Neural cell (in vitro differentiated cells): ENCODE data around the gene TIRAP. TPM values are rescaled to one million over a fixed set of nuclear protein-coding genes. Genes with fewer than 3 reads are reported as not detected.

Experiments
- H2AFZ ChIP-seq: fragments of 200-600, 300-800 bp; sonication (generic), shearing (Covaris generic); 2 replicates; pipeline ENCODE4 v1.6.0; 2014; ENCODE audit warnings: low read depth, mild to moderate bottlenecking, antibody characterized with exemption, low read length, moderate library complexity
- H3F3A ChIP-seq: fragments of 200-600 bp; shearing (Covaris generic); 2 replicates; pipeline ENCODE4 v1.6.1; 2016; ENCODE audit warnings: mild to moderate bottlenecking, moderate library complexity, mixed read lengths, antibody characterized with exemption, low read length; ENCODE audit not compliant: insufficient read depth, poor library complexity, severe bottlenecking
- H3K27ac ChIP-seq: fragments of 200-600, 300-800 bp; sonication (generic), shearing (Covaris generic); 2 replicates; pipeline ENCODE4 v1.5.1; 2014; ENCODE audit warnings: mild to moderate bottlenecking, low read length, moderate library complexity
- H3K27me3 ChIP-seq: fragments of 300-800, 200-600 bp; sonication (generic), shearing (Covaris generic); 2 replicates; pipeline ENCODE4 v1.6.0; 2014; ENCODE audit warnings: mild to moderate bottlenecking, low read depth, low read length, moderate library complexity; ENCODE audit not compliant: insufficient read depth
- H3K36me3 ChIP-seq: fragments of 300-800, 200-600 bp; sonication (generic), shearing (Covaris generic); 2 replicates; pipeline ENCODE4 v1.5.1; 2014; ENCODE audit warnings: mild to moderate bottlenecking, antibody characterized with exemption, low read length, moderate library complexity; ENCODE audit not compliant: insufficient read depth
- H3K4me2 ChIP-seq: fragments of 300-800, 200-600 bp; sonication (generic), shearing (Covaris generic); 2 replicates; pipeline ENCODE4 v1.6.0; 2014; ENCODE audit warnings: mild to moderate bottlenecking, low read length
- H3K4me3 ChIP-seq: fragments of 300-800, 200-600 bp; sonication (generic), shearing (Covaris generic); 2 replicates; pipeline ENCODE4 v1.5.1; 2014; ENCODE audit warnings: mild to moderate bottlenecking, low read length, moderate library complexity
- H3K79me2 ChIP-seq: fragments of 200-600 bp; shearing (Covaris generic); replicated peaks from 2 replicates; pipeline ENCODE4 v1.6.0; 2014; ENCODE audit warnings: mild to moderate bottlenecking, low read length, moderate library complexity; ENCODE audit not compliant: insufficient read depth
- H3K9ac ChIP-seq: fragments of 300-800, 200-600 bp; sonication (generic), shearing (Covaris generic); 2 replicates; pipeline ENCODE4 v1.6.1; 2016; ENCODE audit warnings: mild to moderate bottlenecking, low read length, mixed read lengths
- H3K9me2 ChIP-seq: fragments of 200-600 bp; shearing (Covaris generic); 2 replicates; pipeline ENCODE4 v1.6.1; 2016; ENCODE audit warnings: mild to moderate bottlenecking, low read length, mixed read lengths; ENCODE audit not compliant: insufficient read depth
- H3K9me3 ChIP-seq: fragments of 200-600, 300-800 bp; sonication (generic), shearing (Covaris generic); 2 replicates; pipeline ENCODE4 v1.6.1; 2016; ENCODE audit warnings: mild to moderate bottlenecking, mixed run types, low read length, moderate library complexity, mixed read lengths
- H4K20me1 ChIP-seq: fragments of 200-600 bp; shearing (Covaris generic); 2 replicates; pipeline ENCODE4 v1.6.1; 2016; ENCODE audit warnings: mild to moderate bottlenecking, mixed run types; ENCODE audit not compliant: insufficient read depth
- CTCF ChIP-seq: fragments of 450-650 bp; IDR thresholded peaks from 2 replicates; pipeline ENCODE4 v1.5.1; 2014; ENCODE audit warnings: antibody characterized with exemption, mild to moderate bottlenecking, moderate library complexity; ENCODE audit not compliant: poor library complexity, severe bottlenecking
- EP300 ChIP-seq: fragments of 450-650 bp; conservative IDR thresholded peaks from 2 replicates; pipeline ENCODE4 v1.6.1; 2014; ENCODE audit warnings: antibody characterized with exemption, mild to moderate bottlenecking, moderate library complexity; ENCODE audit not compliant: poor library complexity, severe bottlenecking
- EZH2 ChIP-seq: fragments of 200-600, 300-800 bp; shearing (Covaris generic), sonication (generic); IDR thresholded peaks from 2 replicates; pipeline ENCODE4 v1.6.1; 2014; ENCODE audit warnings: antibody characterized with exemption, low read length, borderline replicate concordance, mild to moderate bottlenecking; ENCODE audit not compliant: insufficient read depth, poor library complexity, severe bottlenecking
- MXI1 ChIP-seq: fragments of 450-650 bp; conservative IDR thresholded peaks from 2 replicates; pipeline ENCODE4 v1.6.1; 2014; ENCODE audit warnings: antibody characterized with exemption, mild to moderate bottlenecking; ENCODE audit not compliant: poor library complexity, severe bottlenecking
- POLR2AphosphoS5 ChIP-seq: IDR thresholded peaks from 2 replicates; pipeline ENCODE4 v1.6.1; 2012
- RAD21 ChIP-seq: fragments of 450-650 bp; conservative IDR thresholded peaks from 2 replicates; pipeline ENCODE4 v1.6.1; 2014; ENCODE audit warnings: antibody characterized with exemption, mild to moderate bottlenecking, moderate library complexity
- REST ChIP-seq: IDR thresholded peaks from 2 replicates; pipeline ENCODE4 v1.6.1; 2012; ENCODE audit warnings: borderline replicate concordance
- SMC3 ChIP-seq: fragments of 450-650 bp; conservative IDR thresholded peaks from 2 replicates; pipeline ENCODE4 v1.6.1; 2014; ENCODE audit warnings: antibody characterized with exemption, mild to moderate bottlenecking, moderate library complexity; ENCODE audit not compliant: poor library complexity
- TAF1 ChIP-seq: IDR thresholded peaks from 2 replicates; pipeline ENCODE4 v1.6.1; 2012; ENCODE audit warnings: low read depth
- polyA plus RNA-seq: library from polyadenylated mRNA; depleted of rRNA; stranded (reverse); fragments of >200 nt; gene quantifications from 2 replicates; pipeline ENCODE4 v1.2.3, GENCODE V29; 2014

The TIRAP gene
- polyA plus RNA-seq, 1 donor from 2014 or later: 3.6 TPM

GRCh38 chr11:126279191-126279590 is 3.7 kb upstream of the TIRAP start:
- H3K4me2 ChIP-seq: no peak overlapping the region
- no peaks in the 10 kb centered on the region for H3K36me3 ChIP-seq
- no peak overlapping the region for H2AFZ ChIP-seq
- no peak for TF ChIP-seq CTCF
- TF ChIP-seq MXI1: no peak
- TF ChIP-seq SMC3: no peak
- TF ChIP-seq EZH2: no peak
- TF ChIP-seq EP300: no peak
- no peak for TF ChIP-seq TAF1
- TF ChIP-seq POLR2AphosphoS5: no peak
- no peak for TF ChIP-seq RAD21
- TF ChIP-seq REST: no peak
- no peaks in the 10 kb centered on the region for H3K27me3 ChIP-seq
- no peak overlapping the region for H3K9ac ChIP-seq
- no peaks in the 10 kb centered on the region for H3K9me2 ChIP-seq
- H3K79me2 ChIP-seq: no peaks in the 10 kb centered on the region
- no peaks in the 10 kb centered on the region for H4K20me1 ChIP-seq
- H3K9me3 ChIP-seq: no peaks in the 10 kb centered on the region
- no peak overlapping the region for H3K27ac ChIP-seq
- no peak overlapping the region for H3K4me3 ChIP-seq
- no peaks in the 10 kb centered on the region for H3F3A ChIP-seq

GRCh38 chr11:126280595-126280994 is 2.3 kb upstream of the TIRAP start:
- H3K9me3 ChIP-seq: no peaks in the 10 kb centered on the region
- H3K36me3 ChIP-seq: no peaks in the 10 kb centered on the region
- no peak overlapping the region for H3K4me2 ChIP-seq
- no peak overlapping the region for H3K9ac ChIP-seq
- H3K79me2 ChIP-seq: no peaks in the 10 kb centered on the region
- H3K9me2 ChIP-seq: no peaks in the 10 kb centered on the region
- no peaks in the 10 kb centered on the region for H3K27me3 ChIP-seq
- no peak overlapping the region for H3K27ac ChIP-seq
- no peaks in the 10 kb centered on the region for H4K20me1 ChIP-seq
- no peak overlapping the region for H2AFZ ChIP-seq
- no peaks in the 10 kb centered on the region for H3F3A ChIP-seq
- no peak overlapping the region for H3K4me3 ChIP-seq
- TF ChIP-seq EP300 (no peak), EZH2 (no peak), TAF1 (no peak), CTCF (no peak), RAD21 (no peak), POLR2AphosphoS5 (no peak), SMC3 (no peak), REST (no peak), MXI1 (no peak)
